ENCODE measurements around the gene FAM117B. TPM values are rescaled to one million over a fixed set of nuclear protein-coding genes. Genes with fewer than 3 reads are reported as not detected.

FAM117B gene
- total RNA-seq, 1 donor from 2014 or later, result 9.6 TPM

DNA sequence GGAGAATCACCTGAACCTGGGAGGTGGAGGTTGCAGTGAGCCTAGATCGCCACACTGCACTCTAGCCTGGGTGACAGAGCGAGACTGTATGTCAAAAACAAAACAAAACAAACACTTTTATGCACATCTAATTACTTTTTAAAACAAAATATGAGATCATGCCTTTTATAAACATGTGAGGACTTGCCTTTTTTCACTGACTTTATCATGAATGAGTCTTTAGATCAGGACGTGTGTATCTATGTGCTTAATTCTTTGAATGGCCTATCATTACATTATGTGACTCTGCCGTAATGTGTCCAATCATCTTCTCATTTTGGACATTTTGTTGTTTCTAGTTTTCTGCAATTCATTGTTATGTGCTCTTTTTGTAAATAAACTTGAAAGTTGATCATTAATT lies 58.7 kb downstream of the FAM117B start:
- H3K4me3 Mint-ChIP-seq (ENCODE audit: unreplicated experiment), result no peak overlapping the region
- H3K27ac Mint-ChIP-seq (ENCODE audit: unreplicated experiment), result no peak overlapping the region
- H3K36me3 Mint-ChIP-seq (ENCODE audit: unreplicated experiment), result no peaks in the 10 kb centered on the region
- DNase-seq (ENCODE audit: extremely low spot score, unreplicated experiment), result no peak
- no peaks in the 10 kb centered on the region for H3K27me3 Mint-ChIP-seq (ENCODE audit: unreplicated experiment)
- H3K4me1 Mint-ChIP-seq (ENCODE audit: unreplicated experiment), result peaks cover 6% of the 10 kb centered on the region
- TF ChIP-seq, protein P1, sequence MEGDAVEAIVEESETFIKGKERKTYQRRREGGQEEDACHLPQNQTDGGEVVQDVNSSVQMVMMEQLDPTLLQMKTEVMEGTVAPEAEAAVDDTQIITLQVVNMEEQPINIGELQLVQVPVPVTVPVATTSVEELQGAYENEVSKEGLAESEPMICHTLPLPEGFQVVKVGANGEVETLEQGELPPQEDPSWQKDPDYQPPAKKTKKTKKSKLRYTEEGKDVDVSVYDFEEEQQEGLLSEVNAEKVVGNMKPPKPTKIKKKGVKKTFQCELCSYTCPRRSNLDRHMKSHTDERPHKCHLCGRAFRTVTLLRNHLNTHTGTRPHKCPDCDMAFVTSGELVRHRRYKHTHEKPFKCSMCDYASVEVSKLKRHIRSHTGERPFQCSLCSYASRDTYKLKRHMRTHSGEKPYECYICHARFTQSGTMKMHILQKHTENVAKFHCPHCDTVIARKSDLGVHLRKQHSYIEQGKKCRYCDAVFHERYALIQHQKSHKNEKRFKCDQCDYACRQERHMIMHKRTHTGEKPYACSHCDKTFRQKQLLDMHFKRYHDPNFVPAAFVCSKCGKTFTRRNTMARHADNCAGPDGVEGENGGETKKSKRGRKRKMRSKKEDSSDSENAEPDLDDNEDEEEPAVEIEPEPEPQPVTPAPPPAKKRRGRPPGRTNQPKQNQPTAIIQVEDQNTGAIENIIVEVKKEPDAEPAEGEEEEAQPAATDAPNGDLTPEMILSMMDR (IDR thresholded peaks at IDR 0.05), result no peak
- no peaks in the 10 kb centered on the region for H3K9me3 Mint-ChIP-seq (ENCODE audit: unreplicated experiment)

DNA sequence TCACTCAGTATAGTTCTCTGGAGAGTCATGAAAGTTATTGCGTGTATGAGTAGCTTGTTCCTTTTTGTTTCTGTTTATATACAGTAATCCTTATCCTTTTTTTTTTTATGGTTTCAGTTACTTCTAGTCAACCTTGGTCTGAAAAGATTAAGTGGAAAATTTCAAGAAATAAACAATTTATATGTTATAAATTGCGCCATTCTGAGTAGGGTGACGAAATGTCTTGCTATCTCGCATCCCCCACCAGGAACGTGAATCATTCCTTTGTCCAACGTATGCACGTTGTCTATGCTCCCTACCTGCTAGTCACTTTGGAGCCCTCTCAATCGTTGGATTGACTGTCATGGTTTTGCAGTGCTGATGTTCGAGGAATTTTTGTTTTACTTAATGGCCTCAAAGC lies 60.4 kb downstream of the FAM117B start:
- Mint-ChIP-seq H3K27ac (ENCODE audit: unreplicated experiment) (no peak overlapping the region), H3K27me3 (ENCODE audit: unreplicated experiment) (no peaks in the 10 kb centered on the region), H3K36me3 (ENCODE audit: unreplicated experiment) (peaks cover 2% of the 10 kb centered on the region), H3K4me3 (ENCODE audit: unreplicated experiment) (no peak overlapping the region), H3K9me3 (ENCODE audit: unreplicated experiment) (no peaks in the 10 kb centered on the region), H3K4me1 (ENCODE audit: unreplicated experiment) (peaks cover 6% of the 10 kb centered on the region)
- TF ChIP-seq, protein P1 (IDR thresholded peaks at IDR 0.05), result no peak
- DNase-seq (ENCODE audit: extremely low spot score, unreplicated experiment), result no peak

DNA sequence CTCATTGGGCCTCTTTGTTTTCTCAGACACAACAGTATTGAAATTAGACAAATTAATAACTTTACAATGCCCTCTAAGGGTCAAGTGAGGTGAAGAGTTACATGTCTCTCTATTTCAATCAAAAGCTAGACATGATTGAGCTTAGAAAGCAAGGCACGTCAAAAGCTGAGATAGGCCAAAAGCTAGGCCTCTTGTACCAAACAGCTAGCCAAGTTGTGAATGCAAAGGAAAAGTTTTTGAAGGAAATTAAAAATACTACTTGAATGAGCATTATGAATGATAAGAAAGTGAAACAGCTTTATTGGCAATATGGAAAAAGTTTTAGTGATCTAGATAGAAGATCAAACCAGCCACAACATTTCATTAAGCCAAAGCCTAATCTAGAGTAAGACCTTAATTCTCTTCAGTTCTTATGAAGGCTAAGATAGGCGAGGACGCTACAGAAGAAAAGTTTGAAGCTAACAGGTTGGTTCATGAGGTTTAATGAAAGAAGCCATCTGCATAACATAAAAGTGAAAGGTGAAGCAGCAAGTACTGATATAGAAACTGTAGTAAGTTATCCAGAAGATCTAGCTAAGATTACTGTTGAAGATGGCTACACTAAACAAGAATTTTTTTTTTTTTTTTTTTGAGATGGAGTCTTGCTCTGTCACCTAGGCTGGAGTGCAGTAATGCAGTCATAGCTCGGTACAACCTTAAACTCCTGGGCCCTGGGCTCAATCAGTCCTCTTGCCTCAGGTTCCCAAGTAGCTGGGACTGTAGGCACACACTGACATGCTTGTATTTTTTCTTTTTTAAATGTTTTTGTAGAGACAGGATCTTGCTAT lies 65.5 kb downstream of the FAM117B start:
- no peak overlapping the region for H3K4me3 Mint-ChIP-seq (ENCODE audit: unreplicated experiment)
- peaks cover 6% of the 10 kb centered on the region for H3K9me3 Mint-ChIP-seq (ENCODE audit: unreplicated experiment)
- DNase-seq (ENCODE audit: extremely low spot score, unreplicated experiment), result no peak
- no peaks in the 10 kb centered on the region for H3K27me3 Mint-ChIP-seq (ENCODE audit: unreplicated experiment)
- H3K27ac Mint-ChIP-seq (ENCODE audit: unreplicated experiment), result no peak overlapping the region
- H3K4me1 Mint-ChIP-seq (ENCODE audit: unreplicated experiment), result no peaks in the 10 kb centered on the region
- TF ChIP-seq, protein P1 (IDR thresholded peaks at IDR 0.05), result no peak
- peaks cover 7% of the 10 kb centered on the region for H3K36me3 Mint-ChIP-seq (ENCODE audit: unreplicated experiment)

DNA sequence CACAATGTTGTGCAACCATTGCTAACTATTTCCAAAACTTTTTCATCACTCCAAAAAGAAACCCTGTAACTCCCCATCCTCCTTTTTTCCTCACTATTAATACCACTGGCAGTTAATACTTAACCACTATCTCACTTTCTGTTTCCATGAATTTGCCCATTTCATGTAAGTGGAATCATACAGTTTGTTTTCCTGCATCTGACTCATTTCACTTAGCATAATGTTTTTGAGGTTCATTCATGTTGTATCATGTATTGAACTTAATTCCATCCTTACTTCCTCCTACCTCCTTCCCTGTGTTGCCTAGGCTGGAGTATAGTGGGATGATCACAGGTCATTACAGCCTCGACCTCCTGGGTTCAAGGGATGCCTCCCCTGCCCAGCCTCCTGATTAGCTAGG lies 68.3 kb downstream of the FAM117B start:
- H3K27me3 Mint-ChIP-seq (ENCODE audit: unreplicated experiment), result no peaks in the 10 kb centered on the region
- no peak overlapping the region for H3K27ac Mint-ChIP-seq (ENCODE audit: unreplicated experiment)
- no peak overlapping the region for H3K4me3 Mint-ChIP-seq (ENCODE audit: unreplicated experiment)
- no peak for DNase-seq (ENCODE audit: extremely low spot score, unreplicated experiment)
- H3K36me3 Mint-ChIP-seq (ENCODE audit: unreplicated experiment), result peaks cover 7% of the 10 kb centered on the region
- H3K9me3 Mint-ChIP-seq (ENCODE audit: unreplicated experiment), result peaks cover 6% of the 10 kb centered on the region
- TF ChIP-seq, protein P1 (IDR thresholded peaks at IDR 0.05), result no peak
- no peaks in the 10 kb centered on the region for H3K4me1 Mint-ChIP-seq (ENCODE audit: unreplicated experiment)

DNA sequence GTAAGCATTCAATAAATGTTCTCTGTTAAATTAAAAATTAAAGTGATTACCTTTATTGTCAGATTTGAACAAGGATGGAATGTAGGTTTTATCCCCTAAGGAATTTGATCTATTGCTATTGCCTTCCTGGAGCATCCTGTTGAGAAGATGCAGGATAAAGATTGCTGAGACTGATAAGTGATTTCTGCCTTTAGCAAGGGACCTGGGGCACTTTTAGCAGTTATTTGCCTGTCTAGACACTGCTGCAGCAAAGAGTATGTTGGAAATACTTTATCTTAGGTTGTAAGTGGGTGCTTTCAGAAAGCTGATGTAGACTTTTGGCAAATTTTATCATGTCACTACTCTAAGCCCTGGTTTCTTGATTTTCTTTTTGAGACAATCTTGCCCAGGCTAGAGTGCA lies 69.5 kb downstream of the FAM117B start:
- no peak overlapping the region for H3K27ac Mint-ChIP-seq (ENCODE audit: unreplicated experiment)
- no peak for DNase-seq (ENCODE audit: extremely low spot score, unreplicated experiment)
- H3K4me1 Mint-ChIP-seq (ENCODE audit: unreplicated experiment), result no peaks in the 10 kb centered on the region
- no peaks in the 10 kb centered on the region for H3K27me3 Mint-ChIP-seq (ENCODE audit: unreplicated experiment)
- peaks cover 7% of the 10 kb centered on the region for H3K36me3 Mint-ChIP-seq (ENCODE audit: unreplicated experiment)
- H3K9me3 Mint-ChIP-seq (ENCODE audit: unreplicated experiment), result peaks cover 10% of the 10 kb centered on the region
- no peak overlapping the region for H3K4me3 Mint-ChIP-seq (ENCODE audit: unreplicated experiment)
- TF ChIP-seq, protein P1 (IDR thresholded peaks at IDR 0.05), result no peak
